CD4-positive, CD25-positive, alpha-beta regulatory T cell (primary cell): ENCODE results near the gene CFAP99. TPM values are rescaled to one million over a fixed set of nuclear protein-coding genes. Genes with fewer than 3 reads are reported as not detected.

Experiments used
- ATAC-seq, 2 donors: fragments of 150-1000 bp; cut with Tn5 transposase; one replicate each; pipeline ENCODE4 v1.10.0; 2021; ENCODE audit warnings: low read depth in 2 of 2, moderate number of reproducible peaks in 2 of 2, moderate library complexity in 1 of 2
- DNase-seq, 3 donors: peaks; one replicate each; pipeline versions ENCODE4 v3.0.0 to v3.0.0-alpha.2; 2012 to 2022; ENCODE audit warnings: mixed read lengths in 1 of 3
- H3K27ac ChIP-seq: one replicate; pipeline ENCODE4 v1.7.0; 2013; ENCODE audit warnings: mild to moderate bottlenecking, low read length; ENCODE audit not compliant: insufficient read depth, poor library complexity, severe bottlenecking
- H3K27me3 ChIP-seq: one replicate; pipeline ENCODE4 v1.7.0; 2013; ENCODE audit warnings: low read length; ENCODE audit not compliant: control insufficient read depth, insufficient read depth
- H3K36me3 ChIP-seq: one replicate; pipeline ENCODE4 v1.7.0; 2013; ENCODE audit warnings: mild to moderate bottlenecking, low read length, moderate library complexity; ENCODE audit not compliant: control insufficient read depth, insufficient read depth
- H3K4me1 ChIP-seq: 2 replicates; pipeline ENCODE4 v1.7.0; 2013; ENCODE audit warnings: mild to moderate bottlenecking, low read length; ENCODE audit not compliant: insufficient read depth, control insufficient read depth, poor library complexity, severe bottlenecking
- H3K4me3 ChIP-seq: one replicate; pipeline ENCODE4 v1.7.0; 2013; ENCODE audit warnings: low read depth, mild to moderate bottlenecking, low read length, moderate library complexity
- H3K9me3 ChIP-seq, 2 experiments: 1 replicate in 1 of 2; 2 replicates in 1 of 2; pipeline ENCODE4 v1.7.0; 2013; ENCODE audit warnings: low read length in 2 of 2, mild to moderate bottlenecking in 1 of 2, moderate library complexity in 1 of 2; ENCODE audit not compliant: control insufficient read depth in 2 of 2
- H3K27ac Mint-ChIP-seq, 3 donors: one replicate each; pipeline ENCODE4 v1.8.0; 2020 to 2022; ENCODE audit warnings: mild to moderate bottlenecking in 3 of 3, mixed read lengths in 3 of 3, moderate library complexity in 2 of 3
- H3K27me3 Mint-ChIP-seq: one replicate; pipeline ENCODE4 v1.8.0; 2022; ENCODE audit warnings: mild to moderate bottlenecking, mixed read lengths
- H3K36me3 Mint-ChIP-seq: one replicate; pipeline ENCODE4 v1.8.0; 2020; ENCODE audit warnings: mixed read lengths
- H3K4me1 Mint-ChIP-seq, 4 donors: one replicate each; pipeline ENCODE4 v1.8.0; 2020 to 2022; ENCODE audit warnings: mixed read lengths in 4 of 4, mild to moderate bottlenecking in 1 of 4
- H3K4me3 Mint-ChIP-seq, 4 donors: one replicate each; pipeline ENCODE4 v1.8.0; 2020 to 2022; ENCODE audit warnings: mild to moderate bottlenecking in 4 of 4, mixed read lengths in 4 of 4, moderate library complexity in 3 of 4
- H3K9me3 Mint-ChIP-seq, 7 donors: one replicate each; pipeline ENCODE4 v1.8.0; 2020 to 2022; ENCODE audit warnings: mixed read lengths in 7 of 7, mild to moderate bottlenecking in 3 of 7, moderate library complexity in 2 of 7
- polyA plus RNA-seq, 4 donors: library from polyadenylated mRNA; unstranded; fragments of 300-500 nt; fragmentation: Illumina TruSeq; gene quantifications; one replicate each; pipeline ENCODE4 v1.2.3, GENCODE V29; 2021
- total RNA-seq: library from RNA; stranded (reverse); gene quantifications from one replicate; pipeline ENCODE4 v1.2.3, GENCODE V29; 2022

Gene CFAP99
- total and polyA plus RNA-seq, 5 donors from 2014 or later = 0.20 TPM; not detected in 4

- H3K27me3 ChIP-seq = no peaks in the 10 kb centered on the region
- no peak overlapping the region for H3K27ac ChIP-seq
- Mint-ChIP-seq H3K27ac (peak overlapping the region; percentile 58 to 82 (median 68)), H3K4me3 (peak overlapping the region; percentile 9 to 86 (median 30)), H3K4me1 (peaks cover 0 to 60% (median 30%) of the 10 kb centered on the region in 4 donors), H3K36me3 (no peaks in the 10 kb centered on the region), H3K9me3 (no peaks in the 10 kb centered on the region), H3K27me3 (no peaks in the 10 kb centered on the region)
- no peaks in the 10 kb centered on the region for H3K36me3 ChIP-seq
- peak in 1 of 2 donors; percentile 54 for ATAC-seq
- DNase-seq = peak in 2 of 3 donors; percentile 14 to 55
- H3K9me3 ChIP-seq = no peaks in the 10 kb centered on the region
- H3K4me3 ChIP-seq = no peak overlapping the region
- H3K4me1 ChIP-seq = peaks cover 14% of the 10 kb centered on the region
Measured at GRCh38 chr4:2393353-2394270, 25.1 kb upstream of the CFAP99 start.

- no peaks in the 10 kb centered on the region for H3K27me3 ChIP-seq
- no peaks in the 10 kb centered on the region for H3K36me3 ChIP-seq
- H3K27ac ChIP-seq = no peak overlapping the region
- H3K27me3 Mint-ChIP-seq = no peaks in the 10 kb centered on the region
- H3K4me3 Mint-ChIP-seq = peak overlapping the region in 2 of 4 donors; percentile 22 to 24
- H3K27ac Mint-ChIP-seq = peak overlapping the region in 1 of 3 donors; percentile 58
- peaks cover 6% of the 10 kb centered on the region for H3K4me1 ChIP-seq
- H3K9me3 Mint-ChIP-seq = peaks cover 0 to 2% (median 0%) of the 10 kb centered on the region in 7 donors
- no peak for DNase-seq
- peaks cover 0 to 58% (median 24%) of the 10 kb centered on the region in 4 donors for H3K4me1 Mint-ChIP-seq
- H3K4me3 ChIP-seq = no peak overlapping the region
- no peaks in the 10 kb centered on the region for H3K36me3 Mint-ChIP-seq
- ATAC-seq = no peak
- no peaks in the 10 kb centered on the region for H3K9me3 ChIP-seq
Measured at GRCh38 chr4:2394528-2394927, 24.2 kb upstream of the CFAP99 start.

GRCh38 chr4:2395038-2395437, 23.7 kb upstream of the CFAP99 start:
- H3K27me3 Mint-ChIP-seq = no peaks in the 10 kb centered on the region
- Histone ChIP-seq H3K4me3 (no peak overlapping the region), H3K9me3 (no peaks in the 10 kb centered on the region), H3K27me3 (no peaks in the 10 kb centered on the region), H3K36me3 (no peaks in the 10 kb centered on the region), H3K4me1 (peaks cover 6% of the 10 kb centered on the region), H3K27ac (no peak overlapping the region)
- DNase-seq = no peak
- peak overlapping the region in 1 of 3 donors; percentile 48 for H3K27ac Mint-ChIP-seq
- no peak overlapping the region for H3K4me3 Mint-ChIP-seq
- no peaks in the 10 kb centered on the region for H3K36me3 Mint-ChIP-seq
- peaks cover 0 to 2% (median 0%) of the 10 kb centered on the region in 7 donors for H3K9me3 Mint-ChIP-seq
- H3K4me1 Mint-ChIP-seq = peaks cover 0 to 57% (median 24%) of the 10 kb centered on the region in 4 donors
- ATAC-seq = no peak

GRCh38 chr4:2395584-2395983, 23.2 kb upstream of the CFAP99 start:
- no peak for DNase-seq
- H3K9me3 Mint-ChIP-seq = peaks cover 0 to 2% (median 0%) of the 10 kb centered on the region in 7 donors
- ATAC-seq = no peak
- no peak overlapping the region for H3K27ac ChIP-seq
- H3K9me3 ChIP-seq = no peaks in the 10 kb centered on the region
- peaks cover 5 to 58% (median 30%) of the 10 kb centered on the region in 4 donors for H3K4me1 Mint-ChIP-seq
- peak overlapping the region in 1 of 3 donors; percentile 38 for H3K27ac Mint-ChIP-seq
- no peaks in the 10 kb centered on the region for H3K36me3 ChIP-seq
- no peaks in the 10 kb centered on the region for H3K27me3 Mint-ChIP-seq
- no peaks in the 10 kb centered on the region for H3K36me3 Mint-ChIP-seq
- H3K27me3 ChIP-seq = no peaks in the 10 kb centered on the region
- no peak overlapping the region for H3K4me3 Mint-ChIP-seq
- H3K4me1 ChIP-seq = peaks cover 6% of the 10 kb centered on the region
- H3K4me3 ChIP-seq = no peak overlapping the region

- Histone ChIP-seq H3K4me3 (no peak overlapping the region), H3K27me3 (no peaks in the 10 kb centered on the region), H3K9me3 (no peaks in the 10 kb centered on the region), H3K36me3 (no peaks in the 10 kb centered on the region), H3K4me1 (peaks cover 16% of the 10 kb centered on the region), H3K27ac (no peak overlapping the region)
- ATAC-seq (no peak), DNase-seq (no peak)
- no peaks in the 10 kb centered on the region for H3K36me3 Mint-ChIP-seq
- H3K9me3 Mint-ChIP-seq = peaks cover 0 to 2% (median 0%) of the 10 kb centered on the region in 7 donors
- H3K27ac Mint-ChIP-seq = no peak overlapping the region
- H3K27me3 Mint-ChIP-seq = no peaks in the 10 kb centered on the region
- no peak overlapping the region for H3K4me3 Mint-ChIP-seq
- H3K4me1 Mint-ChIP-seq = peaks cover 8 to 61% (median 33%) of the 10 kb centered on the region in 4 donors
Measured at GRCh38 chr4:2396781-2397368, 21.9 kb upstream of the CFAP99 start.

GRCh38 chr4:2397596-2398379, 21.0 kb upstream of the CFAP99 start:
- H3K36me3 ChIP-seq = no peaks in the 10 kb centered on the region
- no peak overlapping the region for H3K4me3 ChIP-seq
- H3K9me3 Mint-ChIP-seq = peaks cover 0 to 2% (median 0%) of the 10 kb centered on the region in 7 donors
- no peak overlapping the region for H3K4me3 Mint-ChIP-seq
- H3K36me3 Mint-ChIP-seq = no peaks in the 10 kb centered on the region
- H3K27me3 Mint-ChIP-seq = no peaks in the 10 kb centered on the region
- peaks cover 8 to 67% (median 39%) of the 10 kb centered on the region in 4 donors for H3K4me1 Mint-ChIP-seq
- DNase-seq (no peak), ATAC-seq (no peak)
- H3K27ac Mint-ChIP-seq = peak overlapping the region in 2 of 3 donors; percentile 8 to 62
- peaks cover 25% of the 10 kb centered on the region for H3K4me1 ChIP-seq
- no peak overlapping the region for H3K27ac ChIP-seq
- no peaks in the 10 kb centered on the region for H3K9me3 ChIP-seq
- H3K27me3 ChIP-seq = no peaks in the 10 kb centered on the region

GRCh38 chr4:2399216-2399615, 19.5 kb upstream of the CFAP99 start:
- no peaks in the 10 kb centered on the region for H3K27me3 Mint-ChIP-seq
- no peak for DNase-seq
- peaks cover 0 to 2% (median 0%) of the 10 kb centered on the region in 7 donors for H3K9me3 Mint-ChIP-seq
- Histone ChIP-seq H3K36me3 (no peaks in the 10 kb centered on the region), H3K4me1 (peaks cover 27% of the 10 kb centered on the region), H3K4me3 (no peak overlapping the region), H3K27ac (no peak overlapping the region), H3K9me3 (no peaks in the 10 kb centered on the region), H3K27me3 (no peaks in the 10 kb centered on the region)
- peaks cover 10 to 59% (median 31%) of the 10 kb centered on the region in 4 donors for H3K4me1 Mint-ChIP-seq
- H3K36me3 Mint-ChIP-seq = no peaks in the 10 kb centered on the region
- H3K27ac Mint-ChIP-seq = peak overlapping the region in 1 of 3 donors; percentile 11
- no peak for ATAC-seq
- peak overlapping the region in 1 of 4 donors; percentile 35 for H3K4me3 Mint-ChIP-seq
